Activated CD4-positive, alpha-beta T cell treated with anti-CD3 and anti-CD28 coated beads, Interleukin-2, amount 50 U/mL, for 24 hours (primary cell): ENCODE results near the gene PRUNE1.

ENCODE experiments used
- DNase-seq, 2 donors: peaks; one replicate each; pipeline ENCODE4 v3.0.0-alpha.2; 2020; ENCODE audit warnings: low read depth in 1 of 2, low spot score in 1 of 2

PRUNE1 gene

DNA sequence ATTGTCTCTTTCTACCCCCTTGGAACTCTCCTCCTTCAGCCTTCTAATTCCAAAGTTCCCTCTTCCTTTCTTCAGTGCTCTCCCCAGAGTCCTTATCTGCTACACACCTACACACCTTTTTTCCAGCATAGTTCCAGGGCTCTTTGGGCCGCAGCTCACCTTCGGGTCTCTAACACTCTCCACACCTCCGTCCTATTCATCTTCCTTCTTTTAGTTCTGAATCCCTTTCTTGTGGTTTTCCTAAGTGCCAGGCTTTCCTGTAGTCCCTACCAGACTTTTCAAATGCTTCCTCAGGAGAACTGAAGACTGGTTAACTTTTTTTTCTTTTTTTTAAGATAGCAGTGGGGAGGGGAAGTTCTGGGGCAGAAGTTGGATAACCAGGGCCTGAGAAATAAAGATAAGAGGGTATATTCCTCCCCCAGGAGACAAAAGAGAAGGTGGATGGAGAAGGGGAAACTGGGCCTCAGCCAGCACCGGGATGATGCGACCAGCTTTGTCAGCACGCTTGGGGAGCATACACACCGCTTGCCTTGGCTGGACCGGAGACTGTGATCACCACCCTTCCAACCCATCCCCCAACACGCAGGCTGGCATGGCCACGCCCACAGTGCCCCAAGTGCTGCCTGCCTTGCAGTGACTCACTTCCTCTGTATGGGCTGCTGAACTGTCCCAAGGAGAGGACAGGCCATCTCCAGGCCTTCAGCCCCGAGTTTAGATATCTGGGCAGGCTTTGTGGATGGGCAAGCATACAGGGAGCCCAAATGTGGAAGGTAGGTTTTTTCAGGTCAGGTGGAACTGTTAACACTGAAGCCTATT, 31.2 kb upstream of the PRUNE1 start:
- peak; percentile 46 to 56 for DNase-seq

DNA sequence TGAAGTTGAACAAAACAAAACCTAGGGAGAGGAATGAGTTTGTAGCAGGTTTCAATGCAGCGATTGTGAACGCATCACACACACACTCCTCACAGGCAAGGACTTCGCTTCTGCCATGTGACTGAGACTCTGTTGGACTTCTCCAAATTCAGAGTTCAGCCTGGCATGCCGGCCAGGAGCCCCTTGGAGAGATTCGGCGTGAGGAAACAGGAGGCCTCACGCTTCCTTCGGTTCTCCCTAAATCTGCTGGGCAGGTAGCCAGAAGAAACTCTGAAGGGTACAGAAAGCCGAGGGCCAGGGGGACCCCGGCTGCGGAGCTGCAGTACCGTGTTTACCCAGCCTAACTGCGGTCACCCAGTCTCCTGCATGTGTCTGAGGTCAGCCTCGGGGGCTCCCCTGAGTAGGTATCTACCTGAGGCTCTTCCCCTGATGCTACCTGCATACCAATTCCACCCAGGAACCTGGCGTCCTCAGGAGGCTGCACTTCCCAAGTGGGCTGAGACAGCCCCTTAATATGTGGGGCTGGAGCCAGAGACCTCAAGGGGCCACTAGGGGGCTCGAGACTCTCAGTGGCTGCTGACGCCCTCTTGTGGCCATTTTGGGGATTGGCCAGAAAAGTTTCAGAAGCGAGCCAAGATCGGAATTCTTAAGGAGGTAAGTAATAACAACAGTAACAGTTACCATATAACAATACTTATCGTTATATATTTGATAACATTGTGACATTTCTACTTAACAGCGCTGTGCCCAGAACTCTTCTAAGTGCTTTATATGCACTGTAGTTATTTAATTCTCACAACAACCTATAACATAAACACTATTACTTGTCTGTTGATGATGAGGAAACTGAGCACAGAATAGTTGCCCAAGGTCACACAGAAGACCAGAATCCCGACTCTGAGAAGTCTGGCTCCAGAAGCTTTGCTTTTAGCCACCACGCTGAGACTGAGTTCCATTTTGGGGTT, 28.9 kb upstream of the PRUNE1 start:
- DNase-seq: peak; percentile 79 to 87

DNA sequence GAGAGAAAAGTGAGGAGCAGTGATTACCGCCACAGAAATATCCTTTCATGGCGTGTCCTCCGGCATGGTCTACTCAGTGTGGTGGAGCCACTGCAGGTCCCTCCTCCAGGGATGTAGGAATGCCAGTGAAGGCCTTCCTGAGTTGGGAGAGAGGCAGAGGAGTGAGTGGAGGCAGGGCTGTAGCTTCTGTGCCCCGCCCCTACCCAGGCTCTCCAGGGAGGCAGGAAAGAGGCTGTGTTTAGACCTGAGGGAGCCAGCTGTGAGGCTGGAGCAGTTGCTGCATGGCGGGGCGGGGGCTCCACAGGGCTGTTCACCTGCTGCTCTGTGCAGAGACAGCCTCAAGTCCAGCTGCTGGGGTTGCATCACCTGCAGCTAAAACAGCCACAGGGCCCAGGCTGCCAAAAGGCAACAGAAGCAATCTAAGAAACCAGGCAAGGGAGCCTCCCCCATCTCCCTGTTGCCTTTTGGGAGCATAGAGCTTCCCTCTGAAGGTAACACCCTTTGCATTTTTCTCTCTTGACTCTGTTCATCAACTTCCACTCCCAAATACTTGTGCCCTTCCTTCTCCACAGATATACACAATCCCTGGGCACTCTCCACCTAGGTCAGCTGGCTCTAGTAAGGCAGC, 27.0 kb upstream of the PRUNE1 start:
- no peak for DNase-seq

DNA sequence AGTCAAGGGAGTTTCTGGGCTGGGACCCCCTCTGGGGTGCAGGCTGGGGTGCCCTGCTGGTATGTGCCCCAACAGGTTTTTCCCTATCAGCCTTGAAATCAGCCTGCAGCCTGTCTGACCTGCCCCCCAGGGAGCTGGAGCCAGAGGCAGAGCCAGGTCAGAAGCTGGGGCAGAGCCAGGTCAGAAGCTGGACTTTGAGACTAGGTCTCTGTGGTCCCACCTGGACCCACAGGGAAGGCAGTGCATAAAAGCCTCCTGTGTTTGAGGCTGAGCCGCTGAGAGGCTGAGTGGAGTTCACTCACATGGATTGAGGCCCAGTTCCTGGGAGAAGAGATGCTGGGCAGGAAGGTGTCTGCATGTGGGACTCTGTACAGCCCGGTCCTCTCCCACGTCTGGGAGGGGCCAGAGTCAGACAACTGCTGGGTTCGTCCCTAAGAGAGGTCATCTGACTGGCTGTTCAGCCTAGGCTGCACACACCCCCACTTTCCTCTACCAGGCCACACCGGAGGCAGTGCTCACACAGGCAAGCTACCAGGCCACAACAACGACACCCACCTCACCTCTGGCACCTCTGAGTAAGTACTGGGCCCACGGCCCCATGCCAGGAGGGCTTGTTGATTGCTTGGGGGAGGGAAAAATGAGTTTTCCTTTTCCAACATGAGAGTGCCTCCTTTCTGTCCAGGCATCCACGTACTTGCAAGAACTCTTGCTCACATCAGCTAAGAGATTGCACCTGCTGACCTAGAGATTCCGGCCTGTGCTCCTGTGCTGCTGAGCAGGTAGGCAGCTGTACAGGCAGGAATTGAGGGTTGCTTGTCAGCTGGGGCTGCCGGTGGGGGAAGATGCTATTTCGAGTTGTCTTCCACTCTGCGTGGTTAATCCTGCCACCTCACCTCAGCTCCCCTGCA, 26.2 kb upstream of the PRUNE1 start, which contains the start of gene ANXA9:
TSS of gene ANXA9 (plus strand) at position 488 of the 908 bp plus-strand sequence. CDS start 814 bp downstream, outside the sequence.
- no peak for DNase-seq

DNA sequence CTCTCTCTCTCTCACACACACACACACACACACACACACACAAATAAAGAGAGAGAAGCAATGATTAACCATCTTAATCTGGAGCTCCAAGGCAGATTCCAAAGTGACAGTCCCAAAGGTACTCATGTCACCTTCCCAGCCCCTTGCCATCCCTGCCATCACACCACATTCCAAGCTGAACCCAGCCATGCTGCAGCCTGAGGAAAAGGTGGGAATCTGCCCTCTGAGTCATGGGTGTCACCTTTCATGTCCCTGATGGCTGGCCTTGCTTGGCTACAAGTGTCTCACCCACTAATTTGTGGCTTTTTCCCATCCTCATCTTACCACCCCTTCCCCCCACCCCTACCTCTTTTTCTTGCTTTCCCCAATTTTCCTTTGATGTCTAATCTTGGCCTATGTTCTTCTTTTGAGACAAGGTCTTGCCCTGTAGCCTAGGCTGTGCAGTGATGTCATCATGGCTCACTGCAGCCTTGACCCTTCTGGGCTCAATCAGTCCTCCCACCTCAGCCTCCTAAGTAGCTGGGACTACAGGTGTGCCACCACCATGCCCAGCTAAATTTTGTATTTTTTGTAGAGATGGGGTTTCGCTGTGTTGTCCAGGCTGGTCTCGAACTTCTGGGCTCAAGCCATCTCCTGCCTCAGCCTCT, 22.9 kb upstream of the PRUNE1 start:
- DNase-seq: no peak

DNA sequence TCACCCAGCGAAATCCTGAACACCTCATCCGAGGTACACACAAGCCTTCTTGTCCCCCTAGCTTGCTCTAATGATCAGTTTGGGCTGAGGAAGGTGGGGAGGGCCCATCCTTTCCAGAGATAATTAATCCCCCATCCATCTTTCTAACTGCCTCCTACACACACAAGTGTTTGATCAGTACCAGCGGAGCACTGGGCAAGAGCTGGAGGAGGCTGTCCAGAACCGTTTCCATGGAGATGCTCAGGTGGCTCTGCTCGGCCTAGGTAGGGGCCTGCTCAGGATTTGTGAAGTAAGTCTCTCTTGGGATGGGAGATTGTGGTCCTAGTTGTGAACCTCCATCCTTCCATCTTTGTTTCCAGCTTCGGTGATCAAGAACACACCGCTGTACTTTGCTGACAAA, 20.3 kb upstream of the PRUNE1 start:
- no peak for DNase-seq

DNA sequence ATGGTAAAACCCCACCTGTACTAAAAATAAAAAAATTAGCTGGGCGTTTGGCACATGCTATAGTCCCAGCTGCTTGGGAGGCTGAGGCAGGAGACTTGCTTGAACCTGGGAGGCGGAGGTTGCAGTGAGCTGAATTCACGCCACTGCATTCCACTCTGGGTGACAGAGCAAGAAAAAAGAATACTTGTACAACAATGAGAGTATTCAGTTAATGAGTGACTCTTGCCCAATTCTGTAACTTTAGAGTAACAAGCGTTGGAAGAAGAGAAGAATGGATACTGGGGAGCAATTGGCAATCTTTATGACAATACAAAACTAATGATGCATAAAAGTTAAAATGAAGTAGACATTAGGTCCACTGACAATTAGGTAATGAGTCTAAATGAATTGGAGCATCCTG, 15.6 kb upstream of the PRUNE1 start:
- DNase-seq: no peak

DNA sequence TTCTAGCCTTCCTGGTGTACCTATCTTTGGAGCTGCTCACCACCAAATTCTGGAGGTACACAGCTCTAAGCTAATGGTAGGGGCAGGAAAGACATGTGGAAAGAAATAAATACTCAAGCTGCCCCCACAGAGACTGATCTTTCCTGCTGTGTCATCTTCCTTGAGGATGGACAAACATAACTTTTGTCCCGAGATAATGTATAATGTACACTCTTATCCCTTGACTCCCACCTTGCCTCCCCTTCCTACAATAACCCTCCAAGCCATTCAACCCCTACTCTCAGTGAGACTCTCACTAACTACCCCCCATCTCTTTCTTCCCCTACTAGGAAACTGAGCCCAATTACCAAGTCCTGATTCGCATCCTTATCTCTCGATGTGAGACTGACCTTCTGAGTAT, 14.0 kb upstream of the PRUNE1 start:
- no peak for DNase-seq

DNA sequence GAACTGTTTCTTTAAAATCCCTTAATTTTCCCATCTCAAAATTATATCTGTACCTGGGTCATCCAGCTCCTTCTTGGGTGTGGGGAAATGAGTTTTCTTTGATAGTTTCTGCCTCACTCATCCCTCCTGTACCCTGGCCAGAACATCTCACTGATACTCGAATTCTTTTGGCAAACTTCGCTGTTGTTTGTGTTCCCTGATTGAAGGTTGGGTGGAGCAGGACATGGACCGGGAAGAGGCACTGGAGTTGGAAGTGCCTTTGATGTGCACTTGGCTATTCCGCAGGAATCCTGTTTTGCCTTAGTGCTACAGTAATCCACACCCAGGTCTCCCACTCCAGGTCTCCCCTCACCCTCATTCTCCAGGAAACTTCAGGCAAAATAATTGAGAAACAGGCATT, 12.8 kb upstream of the PRUNE1 start:
- DNase-seq: no peak

DNA sequence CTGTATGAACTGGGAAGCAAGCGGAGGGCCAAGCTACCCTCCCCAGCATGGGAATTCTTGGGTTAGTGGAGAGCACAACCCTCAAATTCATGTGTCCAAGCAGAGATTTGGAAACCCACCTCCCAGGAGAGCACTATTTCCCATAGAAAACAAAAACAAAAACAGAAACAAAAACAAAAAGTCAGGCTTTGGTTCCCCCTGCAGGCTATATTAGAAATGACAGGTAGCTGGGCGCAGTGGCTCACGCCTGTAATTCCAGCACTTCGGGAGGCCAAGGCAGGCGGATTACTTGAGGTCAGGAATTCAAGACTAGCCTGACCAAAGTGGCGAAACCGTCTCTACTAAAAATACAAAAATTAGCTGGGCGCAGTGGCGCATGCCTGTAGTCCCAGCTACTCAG, 12.4 kb upstream of the PRUNE1 start:
- DNase-seq: no peak

DNA sequence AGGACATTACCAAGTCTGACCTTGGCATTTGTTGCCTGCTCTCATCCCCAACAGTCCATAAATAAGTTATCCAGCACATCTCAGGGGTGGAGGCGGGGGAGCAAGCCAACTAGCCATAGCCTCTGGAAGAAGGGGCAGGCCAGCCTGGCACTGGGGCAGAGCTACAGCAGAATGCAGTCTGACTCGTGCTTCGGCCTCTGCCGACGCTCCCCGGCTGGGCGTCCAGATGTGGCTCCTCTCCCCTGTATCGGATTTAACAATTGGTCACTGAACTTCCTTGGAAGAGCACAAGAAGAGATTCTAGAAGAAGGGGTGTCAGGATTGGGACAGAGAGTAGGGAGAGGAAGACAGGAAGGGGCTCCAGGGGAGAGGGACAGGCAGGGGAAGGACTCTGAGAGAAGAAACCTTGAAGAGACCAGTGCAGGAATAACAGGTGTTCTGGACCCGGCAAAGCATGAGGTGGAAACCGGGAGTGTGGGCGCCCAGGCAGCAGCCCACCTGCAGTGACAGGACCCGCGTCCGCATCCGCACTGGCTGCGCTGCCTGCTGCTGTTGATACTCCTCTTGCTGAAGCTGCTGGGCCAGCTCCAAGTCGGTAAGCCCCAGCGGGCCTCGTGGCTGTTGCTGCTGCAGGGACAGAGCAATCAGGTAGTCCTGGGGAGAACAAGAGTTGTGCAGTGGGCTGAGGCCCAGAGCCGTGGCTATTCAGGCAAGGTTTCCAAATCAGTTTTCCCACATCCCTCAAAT, 10.9 kb upstream of the PRUNE1 start:
- no peak for DNase-seq

DNA sequence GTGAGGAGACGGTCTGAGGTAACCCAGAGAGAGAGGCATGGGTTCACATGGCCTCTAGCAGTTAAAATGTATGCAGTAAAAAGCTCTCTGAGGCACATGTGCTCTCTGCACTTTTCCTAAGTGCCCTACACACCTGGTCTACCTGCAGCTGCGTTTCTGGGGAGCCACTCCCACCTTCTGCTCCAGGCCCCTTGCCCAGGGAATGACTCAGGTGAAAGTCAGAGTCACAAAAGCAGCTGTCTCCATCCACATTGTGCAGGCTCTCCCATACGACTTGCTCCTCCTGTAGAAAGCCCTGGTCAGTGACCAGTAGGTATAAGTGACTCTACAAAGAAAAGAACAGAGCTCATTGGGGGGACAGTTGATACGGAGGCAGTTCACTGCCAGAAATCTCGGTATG, 10.3 kb upstream of the PRUNE1 start:
- no peak for DNase-seq

DNA sequence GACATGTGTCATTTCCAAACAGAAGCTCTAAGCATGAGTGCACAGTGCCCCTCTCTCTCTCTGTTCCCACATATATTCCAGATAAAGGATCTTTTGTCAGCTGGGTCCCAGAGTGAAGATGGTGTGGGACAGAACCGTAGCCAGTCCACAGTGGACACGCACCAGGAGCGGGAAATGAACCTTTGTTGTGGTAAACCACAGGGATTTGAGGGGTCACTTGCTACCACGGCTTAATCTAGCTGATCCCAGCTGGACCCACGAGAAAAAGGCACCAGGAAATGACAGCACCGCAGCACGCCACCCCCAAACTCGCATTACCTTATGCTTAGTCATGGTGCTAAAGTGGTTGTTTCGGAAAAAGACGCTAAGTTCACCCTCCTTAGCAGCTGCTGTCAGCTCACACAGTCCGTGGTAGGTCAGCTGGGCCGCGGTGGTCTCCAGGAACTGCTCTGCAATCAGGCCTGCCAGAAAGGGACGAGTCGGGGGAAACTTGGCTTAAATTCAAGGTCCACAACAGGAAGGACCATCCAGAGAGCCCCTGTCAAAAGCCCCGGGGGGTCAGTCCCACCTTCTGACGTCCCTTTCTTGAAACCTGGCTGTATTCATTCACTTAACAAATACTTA, 9.1 kb upstream of the PRUNE1 start:
- DNase-seq: peak in 1 of 2 donors; percentile 11

DNA sequence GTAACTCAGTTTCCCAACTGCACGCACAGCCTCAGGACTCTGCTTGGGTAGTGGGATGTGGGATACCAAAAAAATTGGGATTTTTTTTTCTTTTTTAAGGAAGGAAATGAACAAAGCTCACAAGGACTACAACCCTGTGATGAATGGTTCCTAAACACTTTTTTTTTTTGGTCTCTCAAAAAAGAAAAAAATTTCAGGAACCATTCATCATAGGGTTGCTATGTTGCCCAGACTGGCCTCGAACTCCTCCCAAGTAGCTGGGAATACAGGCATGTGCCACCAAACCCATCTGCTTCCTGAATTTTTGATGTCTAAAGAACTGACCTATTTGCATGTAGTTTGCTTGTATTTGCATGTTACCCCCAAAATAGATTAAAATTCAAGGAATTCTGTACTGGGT, 8.3 kb upstream of the PRUNE1 start:
- DNase-seq: no peak

DNA sequence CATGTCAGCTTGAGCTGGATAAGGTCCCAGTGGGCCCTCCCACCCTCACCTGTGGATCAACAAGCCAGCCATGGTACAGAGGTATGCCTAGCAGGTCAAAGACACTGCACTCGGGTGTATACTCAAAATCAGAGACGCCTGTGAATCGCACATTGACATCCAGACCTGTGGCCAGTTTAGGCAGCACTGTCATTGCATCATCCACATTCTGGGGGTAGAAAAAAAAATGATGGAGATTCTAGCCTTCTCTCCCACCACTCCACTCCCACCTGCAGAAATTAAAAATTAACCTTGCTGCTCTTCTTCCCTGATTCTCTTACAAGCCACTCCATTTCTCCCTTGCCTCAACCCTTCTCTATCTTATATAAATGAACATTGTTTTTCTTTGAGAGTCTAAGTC, 7.8 kb upstream of the PRUNE1 start:
- DNase-seq: no peak

DNA sequence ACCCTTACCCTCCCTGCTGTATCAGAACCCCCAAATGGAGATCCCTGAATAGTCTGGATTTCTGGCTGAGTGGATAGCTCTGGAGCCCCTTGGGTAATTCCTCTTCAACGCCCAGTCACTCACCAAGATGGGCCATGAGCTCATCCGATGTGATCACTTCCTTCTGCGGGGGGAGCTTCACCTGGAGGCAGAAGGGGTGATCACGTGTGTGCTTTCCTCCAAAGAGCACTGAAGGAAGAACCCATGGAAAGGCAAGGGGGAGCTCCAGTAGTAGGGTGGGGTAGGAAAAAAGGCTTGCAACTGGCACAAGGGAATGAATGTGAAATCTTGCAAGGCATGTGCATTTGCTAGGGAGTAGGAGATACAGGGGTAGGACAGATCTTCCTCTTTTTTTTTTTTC, 6.6 kb upstream of the PRUNE1 start:
- no peak for DNase-seq

DNA sequence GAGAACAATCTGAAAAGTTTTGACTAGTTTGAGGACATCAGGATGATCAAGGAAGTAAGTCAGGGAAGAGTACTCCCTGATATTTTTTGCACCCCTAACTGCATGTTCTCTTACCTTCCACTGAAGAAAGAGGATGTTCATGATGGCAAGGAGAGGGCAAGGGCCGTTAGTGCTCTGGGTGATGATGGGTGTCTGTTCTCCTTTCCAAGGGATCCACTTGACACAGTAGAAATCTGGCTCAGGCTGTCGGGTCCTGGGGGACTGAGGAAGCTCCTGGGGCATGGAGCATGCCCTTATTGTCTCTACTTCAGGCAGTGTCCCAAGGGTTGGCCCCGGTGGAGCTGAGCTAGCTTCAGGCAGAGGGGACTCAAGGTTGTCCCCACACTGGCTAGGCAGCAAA, 6.2 kb upstream of the PRUNE1 start:
- DNase-seq: no peak

DNA sequence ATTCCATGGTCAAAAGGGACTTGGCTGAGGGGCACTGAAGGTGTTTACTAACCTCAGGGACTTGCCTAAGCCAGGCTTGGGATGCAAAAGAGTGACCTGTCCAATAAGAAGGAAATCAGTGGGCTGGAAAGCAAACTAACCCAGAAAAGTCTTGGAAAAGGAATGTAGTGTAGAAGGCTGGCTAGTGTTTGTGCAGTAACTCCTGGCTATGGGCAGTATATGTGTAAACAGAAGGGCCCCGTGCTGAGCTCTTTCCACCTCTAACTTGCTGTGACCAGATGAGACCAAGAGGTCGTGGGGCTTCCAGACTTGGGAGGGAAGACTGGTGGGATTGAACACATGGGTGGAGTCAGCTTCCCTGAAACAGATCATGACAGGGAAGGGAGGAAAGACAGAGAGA, 5.6 kb upstream of the PRUNE1 start:
- no peak for DNase-seq

DNA sequence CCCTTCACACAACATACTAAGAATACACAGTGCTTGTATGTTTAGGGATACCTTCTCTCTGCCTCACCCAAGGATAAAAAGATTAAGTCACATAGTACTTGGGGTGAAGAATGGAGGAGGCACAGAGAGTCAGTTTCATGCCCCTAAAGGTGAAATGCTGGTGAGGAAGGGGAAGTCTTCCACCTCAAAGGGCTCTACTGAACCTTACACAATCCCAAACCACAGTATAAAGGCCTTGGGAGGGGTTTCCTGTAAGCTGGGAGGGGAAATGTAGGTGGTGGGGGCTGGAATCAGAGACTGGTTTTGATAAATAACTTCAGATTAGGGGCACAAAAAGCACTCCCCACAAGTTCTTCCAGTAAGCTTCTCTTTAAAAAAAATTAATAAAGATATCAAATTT, 5.1 kb upstream of the PRUNE1 start:
- no peak for DNase-seq
